GM12872 (cell line): ENCODE results near the gene NIPSNAP2.

Experiments used
- TF ChIP-seq, protein P1 (sequence below): IDR thresholded peaks from 3 replicates; pipeline ENCODE4 v1.5.1; 2011; ENCODE audit warnings: low read depth, mild to moderate bottlenecking, low read length, moderate library complexity; ENCODE audit not compliant: insufficient read depth

Gene NIPSNAP2

DNA sequence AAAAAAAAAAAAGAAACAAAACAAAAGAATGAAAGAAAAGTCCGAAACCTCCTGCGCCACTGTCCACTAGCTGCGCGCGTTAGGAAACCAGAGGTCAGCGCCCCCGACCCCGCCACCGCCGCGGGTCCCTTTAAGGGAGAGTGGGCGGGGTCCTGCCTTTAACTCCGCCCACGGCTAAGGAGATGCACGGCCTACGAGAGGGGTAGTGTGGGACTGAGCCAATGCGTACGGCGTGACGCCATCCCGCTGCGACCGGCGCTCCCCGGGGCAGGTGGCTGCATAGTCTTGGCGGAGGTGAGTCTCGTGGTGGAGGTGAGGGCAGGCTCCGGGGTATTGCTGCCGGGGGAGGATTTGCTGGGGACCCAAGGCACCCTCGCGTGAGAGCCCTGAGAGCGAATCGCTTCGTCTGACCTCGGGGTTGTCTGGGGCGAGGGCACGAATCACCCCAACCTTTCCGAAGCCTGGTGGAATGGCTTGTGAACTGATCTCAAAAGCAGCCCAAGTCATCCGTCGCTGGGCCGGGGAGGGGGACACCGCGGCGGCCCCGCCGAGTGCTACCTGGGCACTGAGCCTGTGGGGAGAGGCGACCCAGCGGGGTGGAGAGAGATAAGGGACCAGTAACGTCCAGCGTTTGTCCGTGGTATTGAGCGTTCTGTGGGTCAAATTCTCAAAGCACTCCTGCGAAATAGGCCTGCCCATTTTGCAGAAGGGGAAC, 12.6 kb upstream of the NIPSNAP2 start, which contains the start of gene MRPS17:
Gene MRPS17, plus strand, starts transcription at position 241 of the 715 bp plus-strand sequence. CDS start 1,319 bp downstream, outside the sequence.
- TF ChIP-seq, protein P1, sequence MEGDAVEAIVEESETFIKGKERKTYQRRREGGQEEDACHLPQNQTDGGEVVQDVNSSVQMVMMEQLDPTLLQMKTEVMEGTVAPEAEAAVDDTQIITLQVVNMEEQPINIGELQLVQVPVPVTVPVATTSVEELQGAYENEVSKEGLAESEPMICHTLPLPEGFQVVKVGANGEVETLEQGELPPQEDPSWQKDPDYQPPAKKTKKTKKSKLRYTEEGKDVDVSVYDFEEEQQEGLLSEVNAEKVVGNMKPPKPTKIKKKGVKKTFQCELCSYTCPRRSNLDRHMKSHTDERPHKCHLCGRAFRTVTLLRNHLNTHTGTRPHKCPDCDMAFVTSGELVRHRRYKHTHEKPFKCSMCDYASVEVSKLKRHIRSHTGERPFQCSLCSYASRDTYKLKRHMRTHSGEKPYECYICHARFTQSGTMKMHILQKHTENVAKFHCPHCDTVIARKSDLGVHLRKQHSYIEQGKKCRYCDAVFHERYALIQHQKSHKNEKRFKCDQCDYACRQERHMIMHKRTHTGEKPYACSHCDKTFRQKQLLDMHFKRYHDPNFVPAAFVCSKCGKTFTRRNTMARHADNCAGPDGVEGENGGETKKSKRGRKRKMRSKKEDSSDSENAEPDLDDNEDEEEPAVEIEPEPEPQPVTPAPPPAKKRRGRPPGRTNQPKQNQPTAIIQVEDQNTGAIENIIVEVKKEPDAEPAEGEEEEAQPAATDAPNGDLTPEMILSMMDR = no peak

GRCh38 chr7:55953707-55954475, 10.5 kb upstream of the NIPSNAP2 start:
- TF ChIP-seq, protein P1 = no peak

- TF ChIP-seq, protein P1 = no peak
Observed at GRCh38 chr7:55957190-55957589, 7.2 kb upstream of the NIPSNAP2 start.

GRCh38 chr7:55962014-55962413, 2.4 kb upstream of the NIPSNAP2 start:
- TF ChIP-seq, protein P1 = no peak

- TF ChIP-seq, protein P1 = no peak
Observed at GRCh38 chr7:55963584-55964168, 709 bp upstream of the NIPSNAP2 start.

GRCh38 chr7:55965100-55965470, 700 bp downstream of the NIPSNAP2 start:
- TF ChIP-seq, protein P1 = no peak

DNA sequence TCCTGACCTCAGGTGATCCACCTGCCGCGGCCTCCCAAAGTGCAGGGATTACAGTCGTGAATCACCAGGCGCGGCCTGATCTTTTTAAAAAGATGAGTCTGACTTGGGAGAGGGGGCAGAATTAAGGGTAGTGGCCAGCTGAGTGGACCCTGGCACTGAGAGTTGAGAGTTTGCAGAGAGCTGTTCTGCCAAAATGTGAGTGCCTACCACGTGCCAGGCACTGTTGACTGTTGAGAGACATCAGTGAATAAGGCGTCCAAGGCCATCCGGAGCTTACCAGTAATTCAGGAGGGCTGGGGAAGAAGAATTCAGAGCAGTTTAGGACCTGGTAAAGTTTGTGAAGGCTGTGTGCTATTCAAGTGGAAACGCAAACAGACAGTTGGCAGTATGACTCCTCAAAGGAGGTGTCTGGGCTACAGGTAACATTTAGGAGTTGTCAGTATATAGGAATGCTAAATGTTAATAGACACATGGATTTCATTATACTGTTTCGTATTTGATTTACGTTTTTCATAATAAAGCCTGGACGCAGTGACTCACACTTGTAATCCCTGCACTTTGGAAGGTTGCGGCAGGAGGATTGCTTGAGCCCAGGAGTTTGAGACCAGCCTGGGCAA, 1.5 kb downstream of the NIPSNAP2 start:
- TF ChIP-seq, protein P1 = no peak
